GM23338 (cell line): ENCODE measurements around the gene MOB3B. TPM values are rescaled to one million over a fixed set of nuclear protein-coding genes. Genes with fewer than 3 reads are reported as not detected.

ENCODE experiments used
- ATAC-seq: fragments of 200-7000 bp; cut with Tn5 transposase; 3 replicates; pipeline ENCODE4 v1.9.1; 2020
- DNase-seq: peaks from one replicate; pipeline ENCODE4 v3.0.0-alpha.2; 2015; ENCODE audit warnings: low spot score
- H2AFZ ChIP-seq: fragments of 200-600 bp; sonication (generic); 2 replicates; pipeline ENCODE4 v1.8.0; 2016; ENCODE audit warnings: antibody characterized with exemption, mild to moderate bottlenecking, moderate library complexity
- H3F3A ChIP-seq: fragments of 200-600 bp; sonication (generic); replicated peaks from 2 replicates; pipeline ENCODE4 v1.8.0; 2017; ENCODE audit warnings: antibody characterized with exemption, mixed run types, low read depth
- H3K27ac ChIP-seq: fragments of 200-600 bp; sonication (generic); 2 replicates; pipeline ENCODE4 v1.6.1; 2016; ENCODE audit warnings: low read depth
- H3K27me3 ChIP-seq: fragments of 200-600 bp; sonication (generic); 2 replicates; pipeline ENCODE4 v1.8.0; 2016; ENCODE audit warnings: mild to moderate bottlenecking, mixed run types, moderate library complexity; ENCODE audit not compliant: insufficient read depth
- H3K36me3 ChIP-seq: fragments of 200-600 bp; sonication (generic); 2 replicates; pipeline ENCODE4 v1.8.0; 2016; ENCODE audit warnings: mild to moderate bottlenecking; ENCODE audit not compliant: insufficient read depth
- H3K4me1 ChIP-seq: fragments of 200-600 bp; sonication (generic); 2 replicates; pipeline ENCODE4 v1.8.0; 2016; ENCODE audit warnings: mild to moderate bottlenecking, moderate library complexity; ENCODE audit not compliant: insufficient read depth
- H3K4me2 ChIP-seq: fragments of 200-600 bp; sonication (generic); 2 replicates; pipeline ENCODE4 v1.7.1; 2017; ENCODE audit warnings: mixed run types
- H3K4me3 ChIP-seq: fragments of 200-600 bp; sonication (generic); 2 replicates; pipeline ENCODE4 v1.6.1; 2016; ENCODE audit warnings: mixed run types
- H3K79me2 ChIP-seq: fragments of 200-600 bp; sonication (generic); replicated peaks from 2 replicates; pipeline ENCODE4 v1.8.0; 2017; ENCODE audit warnings: mild to moderate bottlenecking; ENCODE audit not compliant: insufficient read depth
- H3K9me2 ChIP-seq: fragments of 200-600 bp; sonication (generic); 2 replicates; pipeline ENCODE4 v1.8.0; 2017; ENCODE audit not compliant: insufficient read depth
- H4K20me1 ChIP-seq: fragments of 200-600 bp; sonication (generic); replicated peaks from 2 replicates; pipeline ENCODE4 v1.8.0; 2017; ENCODE audit warnings: mild to moderate bottlenecking; ENCODE audit not compliant: insufficient read depth
- H3K27ac Mint-ChIP-seq: 2 replicates; pipeline ENCODE4 v1.8.0; 2020; ENCODE audit warnings: inconsistent platforms, mild to moderate bottlenecking, moderate library complexity, mixed read lengths
- H3K27me3 Mint-ChIP-seq: 3 replicates; pipeline ENCODE4 v1.8.0; 2022; ENCODE audit warnings: low read depth, mild to moderate bottlenecking, moderate library complexity, mixed read lengths, inconsistent platforms; ENCODE audit not compliant: insufficient read depth, poor library complexity
- H3K36me3 Mint-ChIP-seq: 3 replicates; pipeline ENCODE4 v1.8.0; 2021; ENCODE audit warnings: low read depth, mild to moderate bottlenecking, inconsistent platforms, moderate library complexity, mixed read lengths
- H3K4me1 Mint-ChIP-seq: 3 replicates; pipeline ENCODE4 v1.8.0; 2020; ENCODE audit warnings: mild to moderate bottlenecking, inconsistent platforms, mixed read lengths
- H3K4me3 Mint-ChIP-seq: 3 replicates; pipeline ENCODE4 v1.8.0; 2021; ENCODE audit warnings: moderate library complexity, mild to moderate bottlenecking, inconsistent platforms, mixed read lengths
- H3K9me3 Mint-ChIP-seq: 3 replicates; pipeline ENCODE4 v1.8.0; 2020; ENCODE audit warnings: moderate library complexity, mild to moderate bottlenecking, inconsistent platforms, mixed read lengths
- CREB1 ChIP-seq: fragments of 250-450 bp; sonication (Bioruptor Pico); IDR thresholded peaks from 2 replicates; pipeline ENCODE4 v1.5.0; 2020; ENCODE audit warnings: low read depth, mild to moderate bottlenecking, moderate library complexity
- CTCF ChIP-seq, 2 experiments: fragments of 200-600 bp in 1 of 2; sonication (generic) in 1 of 2; conservative IDR thresholded peaks; 2 replicates each; pipeline versions ENCODE4 v1.5.1 to v1.6.1; 2016 to 2017; ENCODE audit warnings: antibody characterized with exemption in 2 of 2, low read depth in 2 of 2, mild to moderate bottlenecking in 2 of 2, moderate library complexity in 1 of 2
- ETS1 ChIP-seq: IDR thresholded peaks from 2 replicates; pipeline ENCODE4 v1.6.1; 2016; ENCODE audit warnings: antibody characterized with exemption
- EZH2 ChIP-seq: fragments of 200-600 bp; sonication (generic); IDR thresholded peaks from one replicate; pipeline ENCODE4 v1.8.0; 2017; ENCODE audit warnings: antibody characterized with exemption, mild to moderate bottlenecking, low read depth; ENCODE audit not compliant: unreplicated experiment
- EZH2phosphoT487 ChIP-seq: fragments of 200-600 bp; sonication (generic); IDR thresholded peaks from one replicate; pipeline ENCODE4 v1.8.1; 2018; ENCODE audit warnings: antibody characterized with exemption; ENCODE audit not compliant: unreplicated experiment
- JUNB ChIP-seq: IDR thresholded peaks from one replicate; pipeline ENCODE4 v1.6.1; 2016; ENCODE audit warnings: antibody characterized with exemption; ENCODE audit not compliant: unreplicated experiment
- NANOG ChIP-seq: IDR thresholded peaks from 2 replicates; pipeline ENCODE4 v1.6.1; 2016; ENCODE audit warnings: antibody characterized with exemption, borderline replicate concordance
- POLR2AphosphoS5 ChIP-seq: IDR thresholded peaks from 2 replicates; pipeline ENCODE4 v1.6.1; 2016; ENCODE audit warnings: antibody characterized with exemption, low read depth
- ZNF114 ChIP-seq: fragments of 250-450 bp; sonication (Bioruptor Pico); IDR thresholded peaks from 2 replicates; pipeline ENCODE4 v1.5.0; 2020; ENCODE audit warnings: mild to moderate bottlenecking, moderate library complexity
- ZNF331 ChIP-seq: fragments of 250-450 bp; sonication (Bioruptor Pico); IDR thresholded peaks from 2 replicates; pipeline ENCODE4 v1.5.0; 2020; ENCODE audit warnings: low read depth, mild to moderate bottlenecking, moderate library complexity
- polyA plus RNA-seq: library from polyadenylated mRNA; unstranded; fragments of >200 nt; fragmentation: Nextera tagmentation; extraction: Ambion mirVana; gene quantifications from 2 replicates; pipeline ENCODE4 v1.2.1, GENCODE V29; 2016
- total RNA-seq: library from RNA; depleted of rRNA; stranded (reverse); fragments of >200 nt; shearing (Covaris generic); gene quantifications from 2 replicates; pipeline ENCODE4 v1.2.3, GENCODE V29; 2014
- TF ChIP-seq, protein P1 (sequence below): IDR thresholded peaks from one replicate; pipeline ENCODE4 v1.6.1; 2018; ENCODE audit warnings: antibody characterized with exemption; ENCODE audit not compliant: unreplicated experiment

Gene MOB3B
- total and polyA plus RNA-seq, 2 experiments from 2014 or later, result 7.6 to 12.1 TPM

GRCh38 chr9:27336829-27337228 lies 192.8 kb downstream of the MOB3B start:
- Mint-ChIP-seq H3K9me3 (peaks cover 4% of the 10 kb centered on the region; the same call in 2 of the 3 replicates), H3K36me3 (peaks cover 15% of the 10 kb centered on the region; the same call in 2 of the 3 replicates), H3K27me3 (peaks cover 1% of the 10 kb centered on the region), H3K27ac (no peak overlapping the region), H3K4me1 (peaks cover 63% of the 10 kb centered on the region), H3K4me3 (no peak overlapping the region)
- TF ChIP-seq JUNB (no peak), NANOG (no peak)
- Histone ChIP-seq H3K79me2 (no peaks in the 10 kb centered on the region), H2AFZ (no peak overlapping the region), H3K4me2 (0 out of 2 replicates have a peak overlapping the region, but pooled peaks have one; percentile 52), H4K20me1 (peaks cover 4% of the 10 kb centered on the region; the same call in 1 of the 2 replicates), H3K9me2 (no peaks in the 10 kb centered on the region), H3F3A (no peaks in the 10 kb centered on the region), H3K27ac (no peak overlapping the region), H3K27me3 (no peaks in the 10 kb centered on the region), H3K4me1 (peaks cover 24% of the 10 kb centered on the region), H3K36me3 (no peaks in the 10 kb centered on the region), H3K4me3 (no peak overlapping the region)
- DNase-seq (no peak), ATAC-seq (no peak)

GRCh38 chr9:27336126-27336525 lies 193.5 kb downstream of the MOB3B start:
- H3K27me3 ChIP-seq, result no peaks in the 10 kb centered on the region
- Mint-ChIP-seq H3K36me3 (peaks cover 10% of the 10 kb centered on the region; the same call in 2 of the 3 replicates), H3K27ac (no peak overlapping the region; the same call in 1 of the 2 replicates), H3K4me3 (no peak overlapping the region; the same call in 2 of the 3 replicates), H3K4me1 (peaks cover 57% of the 10 kb centered on the region), H3K27me3 (peaks cover 3% of the 10 kb centered on the region), H3K9me3 (no peaks in the 10 kb centered on the region)
- DNase-seq (no peak), ATAC-seq (no peak)
- no peak overlapping the region for H3K27ac ChIP-seq
- no peaks in the 10 kb centered on the region for H3K79me2 ChIP-seq
- H3K4me3 ChIP-seq, result no peak overlapping the region
- no peaks in the 10 kb centered on the region for H3F3A ChIP-seq
- H3K4me1 ChIP-seq, result peaks cover 24% of the 10 kb centered on the region
- H4K20me1 ChIP-seq, result peaks cover 5% of the 10 kb centered on the region; the same call in 1 of the 2 replicates
- H3K4me2 ChIP-seq, result 0 out of 2 replicates have a peak overlapping the region, but pooled peaks have one; percentile 52
- no peak overlapping the region for H2AFZ ChIP-seq
- no peaks in the 10 kb centered on the region for H3K9me2 ChIP-seq
- no peaks in the 10 kb centered on the region for H3K36me3 ChIP-seq
- TF ChIP-seq EZH2phosphoT487 (no peak), ZNF114 (CRISPR knock-in tag) (no peak), ZNF331 (CRISPR knock-in tag) (no peak), CREB1 (CRISPR knock-in tag) (no peak), ETS1 (no peak), CTCF (conservative IDR thresholded peaks at IDR 0.05; ENCODE audit: low read depth in 2 of 2) (no peak), JUNB (no peak), EZH2 (no peak), POLR2AphosphoS5 (no peak)
- TF ChIP-seq, protein P1, sequence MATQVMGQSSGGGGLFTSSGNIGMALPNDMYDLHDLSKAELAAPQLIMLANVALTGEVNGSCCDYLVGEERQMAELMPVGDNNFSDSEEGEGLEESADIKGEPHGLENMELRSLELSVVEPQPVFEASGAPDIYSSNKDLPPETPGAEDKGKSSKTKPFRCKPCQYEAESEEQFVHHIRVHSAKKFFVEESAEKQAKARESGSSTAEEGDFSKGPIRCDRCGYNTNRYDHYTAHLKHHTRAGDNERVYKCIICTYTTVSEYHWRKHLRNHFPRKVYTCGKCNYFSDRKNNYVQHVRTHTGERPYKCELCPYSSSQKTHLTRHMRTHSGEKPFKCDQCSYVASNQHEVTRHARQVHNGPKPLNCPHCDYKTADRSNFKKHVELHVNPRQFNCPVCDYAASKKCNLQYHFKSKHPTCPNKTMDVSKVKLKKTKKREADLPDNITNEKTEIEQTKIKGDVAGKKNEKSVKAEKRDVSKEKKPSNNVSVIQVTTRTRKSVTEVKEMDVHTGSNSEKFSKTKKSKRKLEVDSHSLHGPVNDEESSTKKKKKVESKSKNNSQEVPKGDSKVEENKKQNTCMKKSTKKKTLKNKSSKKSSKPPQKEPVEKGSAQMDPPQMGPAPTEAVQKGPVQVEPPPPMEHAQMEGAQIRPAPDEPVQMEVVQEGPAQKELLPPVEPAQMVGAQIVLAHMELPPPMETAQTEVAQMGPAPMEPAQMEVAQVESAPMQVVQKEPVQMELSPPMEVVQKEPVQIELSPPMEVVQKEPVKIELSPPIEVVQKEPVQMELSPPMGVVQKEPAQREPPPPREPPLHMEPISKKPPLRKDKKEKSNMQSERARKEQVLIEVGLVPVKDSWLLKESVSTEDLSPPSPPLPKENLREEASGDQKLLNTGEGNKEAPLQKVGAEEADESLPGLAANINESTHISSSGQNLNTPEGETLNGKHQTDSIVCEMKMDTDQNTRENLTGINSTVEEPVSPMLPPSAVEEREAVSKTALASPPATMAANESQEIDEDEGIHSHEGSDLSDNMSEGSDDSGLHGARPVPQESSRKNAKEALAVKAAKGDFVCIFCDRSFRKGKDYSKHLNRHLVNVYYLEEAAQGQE, result no peak
